Loucy (cell line): ENCODE results near the gene SMIM45.

Source experiments
- EZH2phosphoT487 ChIP-seq: fragments of 200-600 bp; IDR thresholded peaks from 2 replicates; pipeline ENCODE4 v1.6.1; 2018; ENCODE audit warnings: antibody characterized with exemption, mild to moderate bottlenecking, moderate library complexity, borderline replicate concordance
- TF ChIP-seq, protein P1 (sequence below): fragments of 200-600 bp; sonication (generic); conservative IDR thresholded peaks from 2 replicates; pipeline ENCODE4 v1.5.1; 2014; ENCODE audit warnings: mild to moderate bottlenecking, antibody characterized with exemption, low read length

DNA sequence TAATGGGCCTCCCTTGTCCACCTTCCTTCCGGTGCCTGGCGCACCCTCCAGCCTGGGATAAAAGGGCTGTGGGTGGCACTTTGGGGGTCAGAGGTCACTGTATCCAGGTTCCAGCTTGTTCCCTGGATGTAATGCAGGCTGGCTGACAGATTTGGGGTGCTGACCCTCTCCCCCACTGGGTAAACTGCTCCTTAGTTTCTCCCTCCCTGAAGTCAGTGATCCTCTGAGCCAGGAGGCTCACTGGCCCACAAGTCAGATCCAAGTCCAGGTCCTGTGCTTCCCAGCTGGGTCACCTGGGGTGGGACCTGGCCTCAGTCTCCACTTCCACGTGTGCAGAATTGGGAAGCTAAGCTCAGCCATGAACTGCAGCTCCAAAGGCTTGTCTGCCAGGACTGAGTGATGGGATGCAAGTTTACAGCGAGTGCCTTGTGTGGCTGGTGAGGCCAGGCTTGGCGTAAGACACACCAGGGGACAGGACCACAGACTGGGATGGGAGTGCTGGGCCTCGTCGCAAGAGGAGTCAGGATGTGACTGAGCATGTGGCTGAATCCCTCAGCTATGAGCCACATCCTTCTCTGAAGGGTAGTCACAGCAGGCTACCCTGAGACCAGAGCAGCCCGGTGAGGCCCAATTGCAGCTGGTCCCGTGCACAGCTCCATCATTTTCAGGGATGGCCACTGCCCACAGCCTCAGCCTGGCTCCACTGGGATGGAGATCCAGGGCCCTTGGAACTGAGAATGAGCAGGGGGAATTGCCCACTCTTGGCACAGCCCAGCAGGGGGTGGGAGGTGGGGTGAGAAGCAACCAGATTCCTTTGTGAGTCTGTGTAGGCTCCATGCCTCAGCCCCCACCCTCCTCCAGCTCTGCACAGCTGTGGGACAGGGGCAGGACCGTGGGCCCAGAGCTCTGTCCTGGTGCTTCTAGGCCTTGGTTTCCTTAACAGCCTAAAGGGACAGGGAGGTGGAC is 44.2 kb upstream of the SMIM45 start:
- no peak for TF ChIP-seq EZH2phosphoT487
- TF ChIP-seq, protein P1, sequence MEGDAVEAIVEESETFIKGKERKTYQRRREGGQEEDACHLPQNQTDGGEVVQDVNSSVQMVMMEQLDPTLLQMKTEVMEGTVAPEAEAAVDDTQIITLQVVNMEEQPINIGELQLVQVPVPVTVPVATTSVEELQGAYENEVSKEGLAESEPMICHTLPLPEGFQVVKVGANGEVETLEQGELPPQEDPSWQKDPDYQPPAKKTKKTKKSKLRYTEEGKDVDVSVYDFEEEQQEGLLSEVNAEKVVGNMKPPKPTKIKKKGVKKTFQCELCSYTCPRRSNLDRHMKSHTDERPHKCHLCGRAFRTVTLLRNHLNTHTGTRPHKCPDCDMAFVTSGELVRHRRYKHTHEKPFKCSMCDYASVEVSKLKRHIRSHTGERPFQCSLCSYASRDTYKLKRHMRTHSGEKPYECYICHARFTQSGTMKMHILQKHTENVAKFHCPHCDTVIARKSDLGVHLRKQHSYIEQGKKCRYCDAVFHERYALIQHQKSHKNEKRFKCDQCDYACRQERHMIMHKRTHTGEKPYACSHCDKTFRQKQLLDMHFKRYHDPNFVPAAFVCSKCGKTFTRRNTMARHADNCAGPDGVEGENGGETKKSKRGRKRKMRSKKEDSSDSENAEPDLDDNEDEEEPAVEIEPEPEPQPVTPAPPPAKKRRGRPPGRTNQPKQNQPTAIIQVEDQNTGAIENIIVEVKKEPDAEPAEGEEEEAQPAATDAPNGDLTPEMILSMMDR = no peak
